NCI-H82 treated with DMSO at 0.1 percent for 48 hours (cell line): ENCODE measurements around the gene CDC42BPG.

Experiments used
- DNase-seq: peaks from one replicate; lab custom pipeline; 2025; ENCODE audit not compliant: unreplicated experiment; lab: John Stamatoyannopoulos, UW

Gene CDC42BPG

GRCh38 chr11:64804346-64805210 lies 39.9 kb downstream of the CDC42BPG start:
- DNase-seq, result no peak

DNA sequence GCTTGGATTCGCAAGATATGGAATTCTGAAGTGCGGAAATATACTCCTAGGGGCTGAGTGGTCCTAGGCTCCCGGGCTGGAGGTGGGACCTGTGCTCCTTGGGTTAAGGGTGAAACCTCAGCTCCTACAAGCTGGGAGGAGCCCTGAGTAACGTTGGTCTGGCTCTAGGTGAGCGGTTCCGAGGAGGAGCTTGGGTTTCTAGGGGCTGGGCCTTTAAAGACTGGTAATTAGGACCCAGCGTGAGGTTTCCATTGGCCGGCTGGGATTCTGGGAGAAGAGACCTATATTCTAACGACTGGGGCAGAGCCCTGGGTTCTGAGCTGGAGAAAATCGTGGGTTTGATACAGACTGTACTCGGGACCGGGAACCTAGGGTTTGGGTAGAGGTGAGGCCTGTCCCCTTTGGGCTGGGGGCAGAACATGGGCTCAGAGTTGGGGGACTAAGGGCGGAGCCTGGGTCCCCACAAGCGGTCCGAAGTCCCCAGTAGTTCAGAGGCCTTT lies 40.6 kb downstream of the CDC42BPG start:
- no peak for DNase-seq

- DNase-seq, result peak; percentile 48
Observed at GRCh38 chr11:64803158-64803845, 41.2 kb downstream of the CDC42BPG start, which contains the start of gene MAP4K2. Gene MAP4K2 (minus strand): TSS chr11:64803214. CDS start chr11:64803149, 65 bp downstream.

GRCh38 chr11:64802370-64803157 lies 41.9 kb downstream of the CDC42BPG start:
- DNase-seq, result no peak

DNA sequence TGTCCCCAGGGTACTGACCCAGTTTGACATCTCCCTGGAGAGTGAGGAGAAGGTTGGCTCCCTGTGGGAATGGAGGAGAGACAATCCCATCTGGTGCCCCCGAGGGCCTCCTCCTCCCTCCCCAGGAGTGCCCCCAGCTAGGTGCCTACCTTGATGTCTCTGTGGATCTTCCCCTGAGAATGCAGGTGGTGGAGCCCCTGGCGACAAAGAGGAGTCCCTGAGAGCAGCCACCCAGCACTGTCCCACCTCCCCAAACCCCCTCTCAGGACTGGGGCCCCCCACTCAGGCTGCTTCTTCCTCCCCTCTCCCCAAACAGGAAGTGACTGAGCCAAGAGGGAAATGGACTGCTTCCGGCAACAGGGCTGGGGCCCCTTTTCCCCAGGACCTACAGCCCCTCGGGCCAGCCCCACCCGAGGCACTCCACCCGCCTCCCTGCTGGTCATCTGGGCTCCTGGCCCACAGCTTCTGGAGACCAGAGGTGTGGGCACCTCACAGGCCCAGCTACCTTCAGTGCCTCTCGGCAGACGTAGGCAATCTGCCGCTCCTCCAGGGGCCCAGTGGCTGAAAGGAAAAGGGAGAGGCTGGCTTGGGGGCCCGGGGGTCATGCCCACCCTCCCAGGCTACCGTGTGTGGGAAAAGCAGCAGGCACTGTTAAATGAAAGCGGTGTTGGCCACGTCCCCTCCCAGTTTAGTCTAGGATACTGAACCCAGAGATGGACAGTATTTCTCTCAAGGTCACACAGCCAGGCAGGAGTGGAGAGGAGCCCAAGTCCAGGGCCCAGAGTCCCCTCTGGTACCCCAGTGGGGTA lies 42.7 kb downstream of the CDC42BPG start:
- no peak for DNase-seq

- no peak for DNase-seq
Observed at GRCh38 chr11:64801158-64801464, 43.3 kb downstream of the CDC42BPG start.

- no peak for DNase-seq
Observed at GRCh38 chr11:64800303-64801157, 43.9 kb downstream of the CDC42BPG start.

DNA sequence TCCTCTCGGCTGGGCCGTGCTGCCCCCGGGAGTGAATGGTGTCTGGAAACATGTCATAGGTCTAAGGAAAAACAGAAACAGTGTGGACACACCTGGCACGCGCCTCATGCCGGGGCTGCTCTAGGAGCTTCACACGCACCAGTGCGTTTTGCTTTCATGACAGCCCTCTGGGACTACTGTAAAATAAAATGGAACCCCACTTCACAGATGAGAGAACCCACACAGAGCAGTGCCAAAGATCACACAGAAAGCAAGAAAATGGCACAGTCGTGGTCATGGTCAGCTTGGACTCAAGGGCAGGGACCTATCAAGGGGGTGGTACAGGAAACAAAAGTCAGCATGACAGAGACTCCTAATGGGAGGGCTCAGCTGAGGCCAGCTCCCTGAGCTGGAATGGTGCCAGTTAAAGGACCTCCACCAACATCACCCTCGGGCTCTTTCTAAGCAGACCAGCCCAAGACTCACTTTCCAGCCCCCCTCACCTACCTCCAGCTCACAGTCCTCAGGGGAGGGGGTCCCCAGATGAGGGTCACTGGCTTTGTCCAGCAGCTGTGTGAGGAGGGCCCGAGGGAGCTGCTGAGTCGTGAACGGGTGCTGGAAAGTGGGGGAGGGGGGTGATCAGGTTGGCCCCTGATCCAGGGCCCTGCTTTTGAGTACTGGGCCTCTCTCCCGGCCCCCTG lies 44.7 kb downstream of the CDC42BPG start:
- DNase-seq, result no peak

DNA sequence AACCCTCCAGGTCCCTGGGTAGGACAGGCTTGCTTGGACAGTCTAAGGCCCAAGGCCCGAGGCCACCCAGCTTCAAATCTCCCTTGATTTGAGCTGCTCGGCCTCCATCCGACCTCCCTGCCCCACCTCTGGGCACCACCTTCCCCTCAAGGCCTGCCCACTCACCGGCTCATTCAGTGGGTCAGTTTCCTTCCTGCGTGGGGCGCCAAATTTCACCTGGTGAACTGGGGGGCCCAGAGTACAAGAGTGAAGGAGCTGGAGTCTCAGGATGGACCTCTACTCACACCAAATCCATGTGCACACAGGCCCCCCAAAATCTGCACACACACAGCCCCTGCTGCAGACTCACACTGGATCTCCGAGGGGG lies 45.2 kb downstream of the CDC42BPG start:
- no peak for DNase-seq

GRCh38 chr11:64796757-64797541 lies 47.5 kb downstream of the CDC42BPG start:
- no peak for DNase-seq

- no peak for DNase-seq
Observed at GRCh38 chr11:64796047-64796756, 48.3 kb downstream of the CDC42BPG start.

DNA sequence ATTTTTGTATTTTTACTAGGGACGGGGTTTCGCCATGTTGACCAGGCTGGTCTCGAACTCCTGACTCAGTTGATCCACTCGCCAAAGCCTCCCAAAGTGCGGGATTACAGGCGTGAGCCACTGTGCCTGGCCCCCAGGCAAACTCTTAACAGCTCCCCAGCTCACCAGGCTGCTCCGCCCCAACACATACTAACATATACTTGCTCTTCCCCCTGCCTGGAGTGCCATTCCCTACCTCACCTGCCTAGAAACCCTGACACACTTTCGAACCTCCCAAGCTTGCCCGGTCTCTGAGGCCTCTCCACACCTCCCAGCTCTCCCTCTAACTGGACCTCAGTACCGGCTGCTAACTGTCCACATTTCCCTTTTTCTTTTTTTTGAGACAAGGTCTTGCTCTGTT lies 49.9 kb downstream of the CDC42BPG start:
- no peak for DNase-seq

GRCh38 chr11:64793271-64794160 lies 50.9 kb downstream of the CDC42BPG start:
- no peak for DNase-seq

DNA sequence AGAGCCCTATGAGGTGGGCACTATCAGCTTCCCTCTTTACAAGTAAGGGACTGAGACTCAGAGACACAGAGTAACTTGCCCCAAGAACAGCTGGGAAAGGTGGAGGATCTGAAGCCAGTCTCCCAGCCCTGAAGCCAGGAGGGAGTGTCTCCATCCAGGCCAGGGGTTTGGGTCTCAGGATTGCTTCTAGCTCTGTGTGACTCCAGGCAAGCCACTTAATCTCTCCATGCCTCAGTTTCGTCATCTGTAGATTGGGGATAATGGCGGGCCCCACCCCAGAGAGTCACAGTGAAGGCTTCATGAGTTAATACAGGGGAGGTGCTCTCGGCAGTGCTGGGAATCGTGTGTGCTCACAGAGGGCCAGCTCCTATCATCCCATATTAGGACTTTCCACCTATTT lies 52.0 kb downstream of the CDC42BPG start:
- DNase-seq, result no peak

DNA sequence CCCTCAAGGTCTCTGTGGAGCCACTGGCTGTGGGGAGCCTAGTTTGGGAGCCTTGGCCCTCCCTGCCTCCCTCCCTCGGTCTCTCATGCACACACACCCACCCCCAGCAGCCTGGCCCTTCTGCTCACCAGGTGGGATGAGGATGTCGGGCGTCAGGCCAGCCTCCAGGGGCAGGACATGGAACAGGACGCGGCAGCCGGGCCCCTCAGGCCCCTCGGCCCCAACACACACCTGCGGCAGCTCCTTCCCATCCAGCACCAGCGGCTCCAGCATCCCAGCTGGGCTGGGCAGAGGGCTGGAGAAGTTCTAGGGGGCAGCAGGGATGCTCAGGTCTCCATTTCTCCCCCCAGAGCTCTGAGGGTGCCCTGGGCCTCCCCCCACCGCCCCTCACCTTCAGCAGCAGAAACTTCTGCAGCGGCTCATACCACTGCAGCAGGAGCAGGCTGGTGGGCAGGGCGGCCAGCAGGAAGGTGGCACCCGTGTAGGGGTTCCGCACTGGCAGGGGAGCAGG lies 52.6 kb downstream of the CDC42BPG start:
- DNase-seq, result no peak

- no peak for DNase-seq
Observed at GRCh38 chr11:64790205-64791095, 54.0 kb downstream of the CDC42BPG start.
